Measurements from ENCODE around the gene KCNK16. TPM values are rescaled to one million over a fixed set of nuclear protein-coding genes. Genes with fewer than 3 reads are reported as not detected.
A peak's percentile ranks its signal among the peaks of the same experiment; 100 is the strongest.

Gene KCNK16
- total and polyA plus RNA-seq, 10 of the 15 experiments (the other 5 are each of a cell fraction or from before 2014, with no cell fraction given) = not detected

DNA sequence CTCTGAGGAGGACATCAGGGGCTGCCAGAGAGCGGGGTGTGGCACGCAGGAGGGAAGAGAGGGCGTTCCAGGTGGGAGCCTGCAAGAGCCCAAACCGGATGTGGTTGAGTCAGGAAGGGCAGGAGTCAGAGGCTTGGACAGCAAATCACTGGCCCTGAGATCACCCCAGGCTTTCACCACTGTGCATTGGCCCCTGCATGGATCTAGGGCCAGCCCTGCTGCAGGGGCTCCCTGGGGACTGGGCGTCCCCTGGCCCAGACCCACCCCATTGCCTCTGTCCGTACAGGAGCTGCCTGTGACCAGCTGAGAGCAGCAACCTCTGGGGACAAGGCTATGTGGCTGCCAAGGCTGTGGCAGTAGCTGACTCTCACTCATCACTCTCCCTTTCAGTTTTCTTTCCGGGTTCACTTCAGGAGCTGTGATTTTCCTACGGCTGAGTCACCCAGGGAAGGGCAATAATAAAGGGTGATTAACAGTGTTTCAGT is 42.2 kb downstream of the KCNK16 start:
- ATAC-seq (peak; percentile 59), FAIRE-seq (no peak), DNase-seq (ENCODE audit: low read depth, low spot score) (no peak)
- Histone ChIP-seq H4K20me1 (ENCODE audit: control insufficient read depth, insufficient read depth) (no peaks in the 10 kb centered on the region), H3K27ac (ENCODE audit: control insufficient read depth, insufficient read depth) (no peak overlapping the region), H3K9me3 (replicated peaks; ENCODE audit: control insufficient read depth, insufficient read depth, low read length) (no peaks in the 10 kb centered on the region), H2AFZ (ENCODE audit: control insufficient read depth, low read depth, low read length) (no peak overlapping the region), H3K4me2 (ENCODE audit: control insufficient read depth, insufficient read depth) (no peak overlapping the region), H3K9ac (ENCODE audit: control insufficient read depth, insufficient read depth, low read length) (no peak overlapping the region), H3K27me3 (replicated peaks in 1 of 2; ENCODE audit: control insufficient read depth in 2 of 2, insufficient read depth in 2 of 2, low read length in 1 of 2) (peaks cover 3 to 10% of the 10 kb centered on the region in 2 experiments; a peak in 3 of 4 replicates), H3K4me3 (no peak overlapping the region), H3K79me2 (ENCODE audit: control insufficient read depth, insufficient read depth, low read length) (no peaks in the 10 kb centered on the region), H3K36me3 (ENCODE audit: control insufficient read depth in 2 of 2, insufficient read depth in 2 of 2, low read length in 1 of 2) (no peaks in the 10 kb centered on the region), H3K4me1 (ENCODE audit: control insufficient read depth, insufficient read depth, low read length) (0 out of 2 replicates have a peak, but pooled peaks cover 3% of the 10 kb centered on the region)
- POLR2A ChIA-PET = no interaction called here
- CTCF ChIA-PET = no interaction called here
- WGBS (ENCODE audit: insufficient coverage, insufficient replicate concordance, low lambda C conversion rate, missing lambda C conversion rate) = 16% methylated on average over 8 of the region's 8 CpGs
- BruUV-seq (replicated peaks) = no TSS peak
- SMC1A ChIA-PET (ENCODE audit: uncharacterized antibody, unreplicated experiment) = no interaction called here
- RAD21 ChIA-PET (ENCODE audit: unreplicated experiment) = no interaction called here
- in situ Hi-C loops (cut with MboI) = no loop called here
- intact Hi-C loops (cut with micrococcal nuclease; ENCODE audit: unreplicated experiment) = no loop called here
- TF ChIP-seq CREM (IDR thresholded peaks at IDR 0.05; ENCODE audit: low read depth) (no peak), ASH2L (IDR thresholded peaks at IDR 0.05; ENCODE audit: borderline replicate concordance, low read depth) (no peak), SMAD1 (IDR thresholded peaks at IDR 0.05; ENCODE audit: low read depth, partially characterized antibody) (no peak), SPI1 (IDR thresholded peaks at IDR 0.05; ENCODE audit: borderline replicate concordance, insufficient read depth, low read depth, low read length) (no peak), MYB (IDR thresholded peaks at IDR 0.05; ENCODE audit: borderline replicate concordance, low read depth, low read length) (no peak), HDAC2 (IDR thresholded peaks at IDR 0.05) (no peak)
- TF ChIP-seq, protein P1, sequence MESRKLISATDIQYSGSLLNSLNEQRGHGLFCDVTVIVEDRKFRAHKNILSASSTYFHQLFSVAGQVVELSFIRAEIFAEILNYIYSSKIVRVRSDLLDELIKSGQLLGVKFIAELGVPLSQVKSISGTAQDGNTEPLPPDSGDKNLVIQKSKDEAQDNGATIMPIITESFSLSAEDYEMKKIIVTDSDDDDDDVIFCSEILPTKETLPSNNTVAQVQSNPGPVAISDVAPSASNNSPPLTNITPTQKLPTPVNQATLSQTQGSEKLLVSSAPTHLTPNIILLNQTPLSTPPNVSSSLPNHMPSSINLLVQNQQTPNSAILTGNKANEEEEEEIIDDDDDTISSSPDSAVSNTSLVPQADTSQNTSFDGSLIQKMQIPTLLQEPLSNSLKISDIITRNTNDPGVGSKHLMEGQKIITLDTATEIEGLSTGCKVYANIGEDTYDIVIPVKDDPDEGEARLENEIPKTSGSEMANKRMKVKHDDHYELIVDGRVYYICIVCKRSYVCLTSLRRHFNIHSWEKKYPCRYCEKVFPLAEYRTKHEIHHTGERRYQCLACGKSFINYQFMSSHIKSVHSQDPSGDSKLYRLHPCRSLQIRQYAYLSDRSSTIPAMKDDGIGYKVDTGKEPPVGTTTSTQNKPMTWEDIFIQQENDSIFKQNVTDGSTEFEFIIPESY (IDR thresholded peaks at IDR 0.05) = no peak
- TF ChIP-seq, protein P2, sequence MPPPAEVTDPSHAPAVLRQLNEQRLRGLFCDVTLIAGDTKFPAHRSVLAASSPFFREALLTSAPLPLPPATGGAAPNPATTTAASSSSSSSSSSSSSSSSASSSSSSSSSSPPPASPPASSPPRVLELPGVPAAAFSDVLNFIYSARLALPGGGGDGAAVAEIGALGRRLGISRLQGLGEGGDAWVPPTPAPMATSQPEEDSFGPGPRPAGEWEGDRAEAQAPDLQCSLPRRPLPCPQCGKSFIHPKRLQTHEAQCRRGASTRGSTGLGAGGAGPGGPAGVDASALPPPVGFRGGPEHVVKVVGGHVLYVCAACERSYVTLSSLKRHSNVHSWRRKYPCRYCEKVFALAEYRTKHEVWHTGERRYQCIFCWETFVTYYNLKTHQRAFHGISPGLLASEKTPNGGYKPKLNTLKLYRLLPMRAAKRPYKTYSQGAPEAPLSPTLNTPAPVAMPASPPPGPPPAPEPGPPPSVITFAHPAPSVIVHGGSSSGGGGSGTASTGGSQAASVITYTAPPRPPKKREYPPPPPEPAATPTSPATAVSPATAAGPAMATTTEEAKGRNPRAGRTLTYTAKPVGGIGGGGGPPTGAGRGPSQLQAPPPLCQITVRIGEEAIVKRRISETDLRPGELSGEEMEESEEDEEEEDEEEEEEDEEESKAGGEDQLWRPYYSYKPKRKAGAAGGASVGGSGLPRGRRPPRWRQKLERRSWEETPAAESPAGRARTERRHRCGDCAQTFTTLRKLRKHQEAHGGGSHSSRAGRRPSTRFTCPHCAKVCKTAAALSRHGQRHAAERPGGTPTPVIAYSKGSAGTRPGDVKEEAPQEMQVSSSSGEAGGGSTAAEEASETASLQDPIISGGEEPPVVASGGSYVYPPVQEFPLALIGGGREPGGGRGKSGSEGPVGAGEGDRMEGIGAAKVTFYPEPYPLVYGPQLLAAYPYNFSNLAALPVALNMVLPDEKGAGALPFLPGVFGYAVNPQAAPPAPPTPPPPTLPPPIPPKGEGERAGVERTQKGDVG (CRISPR knock-in tag; IDR thresholded peaks at IDR 0.05) = no peak
- TF ChIP-seq, protein P3, sequence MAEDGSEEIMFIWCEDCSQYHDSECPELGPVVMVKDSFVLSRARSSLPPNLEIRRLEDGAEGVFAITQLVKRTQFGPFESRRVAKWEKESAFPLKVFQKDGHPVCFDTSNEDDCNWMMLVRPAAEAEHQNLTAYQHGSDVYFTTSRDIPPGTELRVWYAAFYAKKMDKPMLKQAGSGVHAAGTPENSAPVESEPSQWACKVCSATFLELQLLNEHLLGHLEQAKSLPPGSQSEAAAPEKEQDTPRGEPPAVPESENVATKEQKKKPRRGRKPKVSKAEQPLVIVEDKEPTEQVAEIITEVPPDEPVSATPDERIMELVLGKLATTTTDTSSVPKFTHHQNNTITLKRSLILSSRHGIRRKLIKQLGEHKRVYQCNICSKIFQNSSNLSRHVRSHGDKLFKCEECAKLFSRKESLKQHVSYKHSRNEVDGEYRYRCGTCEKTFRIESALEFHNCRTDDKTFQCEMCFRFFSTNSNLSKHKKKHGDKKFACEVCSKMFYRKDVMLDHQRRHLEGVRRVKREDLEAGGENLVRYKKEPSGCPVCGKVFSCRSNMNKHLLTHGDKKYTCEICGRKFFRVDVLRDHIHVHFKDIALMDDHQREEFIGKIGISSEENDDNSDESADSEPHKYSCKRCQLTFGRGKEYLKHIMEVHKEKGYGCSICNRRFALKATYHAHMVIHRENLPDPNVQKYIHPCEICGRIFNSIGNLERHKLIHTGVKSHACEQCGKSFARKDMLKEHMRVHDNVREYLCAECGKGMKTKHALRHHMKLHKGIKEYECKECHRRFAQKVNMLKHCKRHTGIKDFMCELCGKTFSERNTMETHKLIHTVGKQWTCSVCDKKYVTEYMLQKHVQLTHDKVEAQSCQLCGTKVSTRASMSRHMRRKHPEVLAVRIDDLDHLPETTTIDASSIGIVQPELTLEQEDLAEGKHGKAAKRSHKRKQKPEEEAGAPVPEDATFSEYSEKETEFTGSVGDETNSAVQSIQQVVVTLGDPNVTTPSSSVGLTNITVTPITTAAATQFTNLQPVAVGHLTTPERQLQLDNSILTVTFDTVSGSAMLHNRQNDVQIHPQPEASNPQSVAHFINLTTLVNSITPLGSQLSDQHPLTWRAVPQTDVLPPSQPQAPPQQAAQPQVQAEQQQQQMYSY (CRISPR knock-in tag; IDR thresholded peaks at IDR 0.05) = no peak

Measured in GM12878 (cell line).